HG03139 (cell line): ENCODE data around the gene RHOBTB3.

Experiments used
- ATAC-seq: cut with Tn5 transposase; IDR thresholded peaks from one replicate; pipeline ENCODE4 v1.9.1; 2021; ENCODE audit not compliant: unreplicated experiment

RHOBTB3 gene

GRCh38 chr5:95761771-95762651 lies 30.9 kb downstream of the RHOBTB3 start:
- ATAC-seq: no peak

- ATAC-seq: no peak
These were observed 31.5 kb downstream of the RHOBTB3 start for GRCh38 chr5:95762652-95763041.

DNA sequence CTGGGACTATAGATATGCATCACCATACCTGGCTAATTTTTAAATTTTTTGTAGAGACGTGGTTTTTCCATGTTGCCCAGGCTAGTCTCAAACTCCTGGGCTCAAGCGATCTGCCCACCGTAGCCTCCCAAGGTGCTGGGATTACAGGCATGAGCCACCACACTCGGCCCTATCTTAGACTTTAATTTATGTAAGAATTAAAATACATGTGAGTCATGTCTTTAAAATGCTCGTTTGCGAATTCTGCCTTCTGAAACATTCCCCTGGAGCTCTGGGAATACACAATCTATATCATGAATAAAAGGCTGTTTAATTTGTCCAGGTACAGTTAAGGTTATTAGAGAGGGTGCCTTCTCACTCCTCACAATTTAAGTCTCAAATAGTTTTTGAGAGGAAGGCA lies 32.8 kb downstream of the RHOBTB3 start:
- no peak for ATAC-seq

DNA sequence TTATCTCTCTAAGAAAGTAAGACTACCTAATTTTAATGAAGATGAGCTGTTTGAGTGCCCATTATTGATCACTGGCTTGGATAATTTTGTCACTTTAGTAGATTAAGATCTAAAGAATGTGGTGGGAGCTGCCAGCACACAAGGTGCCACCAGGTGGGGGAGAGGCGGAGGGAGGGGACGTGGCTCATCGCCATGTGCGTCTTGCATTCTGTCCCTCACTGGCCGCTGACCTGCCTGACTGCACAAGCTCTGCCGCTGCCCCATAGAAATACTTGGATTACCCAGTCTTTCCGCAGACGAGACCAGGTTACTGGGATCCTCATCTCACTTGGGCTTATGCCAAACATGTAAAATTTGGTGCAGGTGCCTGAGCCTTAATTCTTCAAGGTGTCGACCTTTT lies 37.6 kb downstream of the RHOBTB3 start:
- ATAC-seq: no peak

GRCh38 chr5:95770830-95771708 lies 39.9 kb downstream of the RHOBTB3 start:
- ATAC-seq: no peak

DNA sequence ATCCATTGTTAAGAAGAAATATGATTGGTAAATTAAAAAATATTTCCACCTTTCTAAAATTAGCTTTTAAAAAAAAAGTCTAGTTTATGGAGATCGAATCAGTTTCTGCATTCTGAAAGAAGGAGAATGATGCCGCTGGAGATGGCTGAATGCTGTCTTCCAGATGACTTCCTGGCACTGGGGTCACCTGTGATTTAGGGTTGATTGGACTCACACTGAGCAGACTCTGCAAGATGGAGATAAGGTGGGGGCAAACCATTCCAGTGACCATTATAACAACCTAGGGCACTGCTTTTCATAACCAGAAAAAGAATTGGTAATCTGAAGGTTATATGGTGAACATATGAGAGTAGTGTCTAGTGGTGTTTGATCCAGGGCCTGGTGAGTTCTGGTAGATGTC lies 40.8 kb downstream of the RHOBTB3 start:
- ATAC-seq: no peak

DNA sequence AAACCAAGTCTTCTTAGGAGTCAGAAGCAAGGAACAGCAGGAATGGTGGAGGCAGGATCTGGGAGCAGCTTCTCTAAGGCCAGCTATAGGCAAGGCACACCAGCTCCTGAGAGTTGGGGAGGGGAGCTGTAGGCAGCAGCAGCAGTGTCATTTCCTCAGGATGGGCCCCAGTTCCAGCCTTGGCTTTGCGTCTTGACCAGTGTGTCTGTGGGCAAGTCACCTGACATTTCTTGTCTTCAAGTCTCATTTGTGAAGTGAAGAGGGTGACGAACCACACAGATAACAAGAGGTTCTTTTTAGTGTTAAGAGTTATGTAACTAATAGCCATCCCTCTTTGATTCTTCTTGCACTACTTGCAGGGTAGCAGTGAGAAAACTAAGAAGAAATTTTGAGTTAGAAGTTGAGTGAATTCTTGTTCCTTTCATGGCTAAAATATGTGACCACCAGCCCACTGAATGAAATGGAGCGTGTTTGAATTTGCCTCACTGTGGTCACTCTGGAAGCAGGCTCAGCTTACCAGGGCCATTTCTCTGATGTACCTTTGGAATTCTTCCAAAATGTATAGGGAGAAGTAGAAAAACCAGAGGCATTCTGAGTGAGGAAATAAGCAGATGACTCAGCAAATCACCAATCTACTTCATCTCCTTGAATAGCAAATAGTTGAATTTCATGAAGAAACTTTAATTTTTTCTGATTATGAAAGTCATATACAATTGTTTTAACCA lies 42.4 kb downstream of the RHOBTB3 start:
- ATAC-seq: no peak

DNA sequence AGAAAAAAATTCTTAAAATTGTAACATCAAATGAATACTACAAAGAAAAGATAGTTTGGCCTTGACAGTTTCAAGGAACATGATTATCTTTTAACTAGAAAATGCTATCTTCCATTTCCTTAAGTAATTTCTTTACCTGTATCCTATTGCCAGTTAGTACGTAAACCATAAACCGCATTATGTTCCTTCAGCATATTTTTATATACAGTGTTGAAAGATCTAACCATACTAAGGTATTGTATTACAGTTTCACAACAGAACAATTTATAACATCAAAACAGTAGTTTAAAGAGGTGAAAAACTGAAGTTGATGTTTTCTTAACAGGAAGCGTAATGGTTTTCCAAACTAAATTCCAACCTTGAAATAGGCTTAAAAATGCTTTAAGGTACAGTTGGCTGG lies 46.3 kb downstream of the RHOBTB3 start:
- ATAC-seq: no peak

- no peak for ATAC-seq
These were observed 47.7 kb downstream of the RHOBTB3 start for GRCh38 chr5:95778713-95779436.

- no peak for ATAC-seq
These were observed 48.5 kb downstream of the RHOBTB3 start for GRCh38 chr5:95779611-95780010.

DNA sequence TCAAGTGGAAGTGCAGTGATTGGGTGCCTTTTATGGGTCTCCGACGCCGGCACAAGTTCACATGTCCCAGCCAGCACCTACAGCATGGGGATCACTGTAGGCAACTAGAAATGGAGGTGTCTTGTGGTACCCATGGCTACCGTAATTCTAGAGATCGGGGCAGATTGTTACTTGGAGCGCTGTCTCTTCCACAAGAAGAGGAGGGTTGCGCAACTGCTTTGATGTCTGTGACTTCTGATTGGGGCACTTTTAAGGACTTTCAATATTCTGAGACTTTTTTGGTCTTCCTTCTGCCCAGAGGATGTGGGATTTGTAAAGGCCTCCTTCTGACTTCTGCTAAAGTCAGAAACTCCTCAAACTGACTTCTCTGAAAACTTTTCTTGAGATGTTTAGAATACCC lies 49.5 kb downstream of the RHOBTB3 start:
- no peak for ATAC-seq

- peak; percentile 96 for ATAC-seq
These were observed 50.0 kb downstream of the RHOBTB3 start for GRCh38 chr5:95781101-95781583.

- no peak for ATAC-seq
These were observed 51.0 kb downstream of the RHOBTB3 start for GRCh38 chr5:95782181-95782580.

GRCh38 chr5:95783661-95784060 lies 52.5 kb downstream of the RHOBTB3 start:
- ATAC-seq: no peak

DNA sequence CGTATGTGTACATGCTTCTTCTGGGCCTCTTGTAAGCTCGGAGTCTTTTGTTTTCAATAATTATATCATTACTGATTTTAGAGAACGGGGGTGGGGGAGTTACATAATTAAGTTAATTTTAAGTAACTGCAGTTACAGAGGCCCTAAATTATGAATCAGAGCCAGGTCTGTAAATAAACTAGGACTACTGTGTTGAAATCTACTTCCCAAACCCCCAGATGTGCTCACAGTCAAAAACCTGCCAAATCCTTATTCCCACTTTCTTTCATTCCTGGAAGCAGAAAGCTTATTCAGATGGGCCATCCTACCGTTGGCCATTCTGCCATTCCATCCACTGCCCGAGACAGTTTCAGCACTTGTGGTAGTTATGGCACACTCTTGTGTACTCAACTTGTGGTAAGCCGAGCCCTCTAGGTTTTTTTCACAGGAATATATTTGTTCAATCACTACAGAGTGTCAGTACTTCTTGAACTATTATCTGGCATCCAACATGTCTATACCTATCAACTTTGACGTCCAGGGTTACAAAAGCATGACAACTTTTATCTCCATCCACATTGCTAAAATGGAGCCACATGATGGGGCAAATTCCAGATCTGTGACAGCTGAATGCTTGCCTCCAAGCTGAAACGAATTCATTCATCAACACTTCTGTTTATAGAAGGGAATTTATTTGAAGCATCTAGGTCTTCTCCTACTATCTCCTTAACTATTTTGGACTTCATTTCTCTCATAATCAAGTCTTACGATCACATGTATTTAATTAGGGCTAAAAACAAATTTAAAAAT lies 53.6 kb downstream of the RHOBTB3 start:
- ATAC-seq: no peak

DNA sequence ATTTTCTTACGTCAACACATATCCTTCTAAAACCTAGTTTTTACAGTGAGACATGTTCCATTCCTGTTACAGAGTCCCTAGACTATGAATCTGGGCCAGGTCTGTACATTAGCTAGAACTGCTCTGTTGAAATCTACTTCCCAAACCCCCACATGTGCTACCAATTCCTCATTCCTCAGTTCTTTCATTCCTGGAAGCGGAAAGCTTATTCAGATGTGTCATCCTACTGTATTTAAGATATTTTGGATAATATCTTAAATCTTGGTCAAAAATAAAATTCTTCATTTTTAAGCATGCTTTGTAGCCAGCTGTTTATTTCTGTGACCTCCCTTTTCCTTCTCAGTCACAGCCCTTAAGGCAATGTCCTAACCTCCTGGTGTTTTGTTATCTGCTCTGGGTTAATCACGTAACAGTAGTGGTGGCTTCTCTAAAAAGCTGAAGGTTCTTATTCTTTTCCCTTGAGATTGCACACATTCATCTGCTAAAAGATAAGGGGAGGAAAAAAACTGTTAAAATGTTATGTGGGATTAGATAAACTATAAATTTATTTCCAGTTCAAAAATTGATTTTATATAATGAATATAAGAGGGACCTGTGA lies 55.8 kb downstream of the RHOBTB3 start:
- no peak for ATAC-seq

- ATAC-seq: no peak
These were observed 57.4 kb downstream of the RHOBTB3 start for GRCh38 chr5:95788493-95788892.

DNA sequence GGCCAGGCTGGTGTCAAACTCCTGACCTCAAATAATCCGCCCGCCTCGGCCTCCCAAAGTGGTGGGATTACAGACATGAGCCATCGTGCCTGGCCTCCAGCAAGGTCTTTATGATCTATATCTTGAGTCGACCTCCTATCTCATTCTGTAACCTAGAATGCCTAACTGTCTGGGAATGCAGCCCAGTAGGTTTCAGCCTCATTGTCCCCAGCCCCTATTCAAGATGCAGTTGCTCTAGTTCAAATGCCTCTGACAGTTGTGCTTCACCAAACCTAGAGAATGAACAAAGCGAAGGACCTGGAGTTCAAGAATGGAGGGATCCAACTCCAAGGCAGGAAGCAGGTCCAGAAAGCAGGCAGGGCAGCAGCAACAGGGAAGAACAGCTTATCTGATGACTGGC lies 60.6 kb downstream of the RHOBTB3 start:
- no peak for ATAC-seq

- no peak for ATAC-seq
These were observed 63.0 kb downstream of the RHOBTB3 start for GRCh38 chr5:95794070-95794516.
